ENCODE measurements around the gene NTRK3.

DNA sequence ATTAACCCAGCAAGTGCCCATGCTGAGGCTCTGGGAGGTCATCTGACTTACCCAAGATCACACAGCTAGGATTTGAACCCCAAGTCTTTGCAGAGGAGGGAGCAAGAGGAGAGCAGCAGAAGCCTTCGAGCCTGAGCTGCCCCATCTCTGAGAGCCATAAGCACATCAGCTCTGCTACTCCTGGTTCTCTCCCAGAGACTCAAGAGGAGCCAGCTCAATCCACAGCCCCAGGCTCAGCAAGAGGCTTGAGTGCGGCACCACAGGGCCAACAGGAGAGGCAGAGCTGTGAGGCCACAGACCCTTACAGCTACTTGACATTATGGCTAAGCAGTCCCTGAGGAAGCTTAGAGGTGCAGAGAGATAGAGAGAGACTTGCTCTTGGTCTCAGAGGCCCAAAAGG, 15.9 kb upstream of the NTRK3 start:
- TF ChIP-seq ZNF384 (IDR thresholded peaks at IDR 0.05) = no peak
- TF ChIP-seq FOXK2 (IDR thresholded peaks at IDR 0.05) = no peak
- TF ChIP-seq ELF4 (IDR thresholded peaks at IDR 0.05) = no peak
- TF ChIP-seq TARDBP (IDR thresholded peaks at IDR 0.05) = no peak
- no peak for TF ChIP-seq FOXA1 (IDR thresholded peaks at IDR 0.05)
- TF ChIP-seq, protein P1, sequence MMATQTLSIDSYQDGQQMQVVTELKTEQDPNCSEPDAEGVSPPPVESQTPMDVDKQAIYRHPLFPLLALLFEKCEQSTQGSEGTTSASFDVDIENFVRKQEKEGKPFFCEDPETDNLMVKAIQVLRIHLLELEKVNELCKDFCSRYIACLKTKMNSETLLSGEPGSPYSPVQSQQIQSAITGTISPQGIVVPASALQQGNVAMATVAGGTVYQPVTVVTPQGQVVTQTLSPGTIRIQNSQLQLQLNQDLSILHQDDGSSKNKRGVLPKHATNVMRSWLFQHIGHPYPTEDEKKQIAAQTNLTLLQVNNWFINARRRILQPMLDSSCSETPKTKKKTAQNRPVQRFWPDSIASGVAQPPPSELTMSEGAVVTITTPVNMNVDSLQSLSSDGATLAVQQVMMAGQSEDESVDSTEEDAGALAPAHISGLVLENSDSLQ (IDR thresholded peaks at IDR 0.05) = no peak
- no peak for TF ChIP-seq FOXM1 (IDR thresholded peaks at IDR 0.05; ENCODE audit: borderline replicate concordance)
- no peak for TF ChIP-seq SUZ12 (IDR thresholded peaks at IDR 0.05)

All from HEK293T (cell line).